SHP77 treated with DMSO at 0.1 percent for 48 hours (cell line): ENCODE measurements around the gene MBOAT1.
A peak's percentile ranks its signal among the peaks of the same experiment; 100 is the strongest.

Experiments used
- DNase-seq: peaks from one replicate; lab custom pipeline; 2025; lab: John Stamatoyannopoulos, UW

Gene MBOAT1

GRCh38 chr6:20137240-20137639 lies 75.0 kb downstream of the MBOAT1 start:
- no peak for DNase-seq

GRCh38 chr6:20135677-20136268 lies 76.5 kb downstream of the MBOAT1 start:
- no peak for DNase-seq

- no peak for DNase-seq
Observed at GRCh38 chr6:20134613-20135012, 77.7 kb downstream of the MBOAT1 start.

- DNase-seq, result no peak
Observed at GRCh38 chr6:20129290-20130088, 82.8 kb downstream of the MBOAT1 start.

GRCh38 chr6:20128018-20128417 lies 84.3 kb downstream of the MBOAT1 start:
- no peak for DNase-seq

GRCh38 chr6:20126789-20127653 lies 85.2 kb downstream of the MBOAT1 start:
- peak; percentile 88 for DNase-seq

GRCh38 chr6:20126102-20126752 lies 86.0 kb downstream of the MBOAT1 start:
- no peak for DNase-seq

- no peak for DNase-seq
Observed at GRCh38 chr6:20124545-20124944, 87.7 kb downstream of the MBOAT1 start.

- no peak for DNase-seq
Observed at GRCh38 chr6:20119485-20119884, 92.8 kb downstream of the MBOAT1 start.

GRCh38 chr6:20118892-20119291 lies 93.4 kb downstream of the MBOAT1 start:
- no peak for DNase-seq

GRCh38 chr6:20117474-20117873 lies 94.8 kb downstream of the MBOAT1 start:
- DNase-seq, result no peak

- no peak for DNase-seq
Observed at GRCh38 chr6:20116792-20117191, 95.5 kb downstream of the MBOAT1 start.

- no peak for DNase-seq
Observed at GRCh38 chr6:20115246-20115980, 96.9 kb downstream of the MBOAT1 start.

GRCh38 chr6:20113649-20114224 lies 98.5 kb downstream of the MBOAT1 start:
- no peak for DNase-seq

GRCh38 chr6:20112841-20113240 lies 99.4 kb downstream of the MBOAT1 start:
- no peak for DNase-seq

GRCh38 chr6:20112241-20112640 lies 100.0 kb downstream of the MBOAT1 start:
- no peak for DNase-seq

- DNase-seq, result no peak
Observed at GRCh38 chr6:20110478-20110877, 101.8 kb downstream of the MBOAT1 start.

GRCh38 chr6:20109526-20109925 lies 102.7 kb downstream of the MBOAT1 start:
- no peak for DNase-seq

- no peak for DNase-seq
Observed at GRCh38 chr6:20105838-20106237, 106.4 kb downstream of the MBOAT1 start.

- no peak for DNase-seq
Observed at GRCh38 chr6:20104696-20105095, 107.6 kb downstream of the MBOAT1 start.

GRCh38 chr6:20102397-20103073 lies 109.7 kb downstream of the MBOAT1 start:
- no peak for DNase-seq
